ENCODE results near the gene HNRNPH2. TPM values are rescaled to one million over a fixed set of nuclear protein-coding genes. Genes with fewer than 3 reads are reported as not detected.

The HNRNPH2 gene, protein sequence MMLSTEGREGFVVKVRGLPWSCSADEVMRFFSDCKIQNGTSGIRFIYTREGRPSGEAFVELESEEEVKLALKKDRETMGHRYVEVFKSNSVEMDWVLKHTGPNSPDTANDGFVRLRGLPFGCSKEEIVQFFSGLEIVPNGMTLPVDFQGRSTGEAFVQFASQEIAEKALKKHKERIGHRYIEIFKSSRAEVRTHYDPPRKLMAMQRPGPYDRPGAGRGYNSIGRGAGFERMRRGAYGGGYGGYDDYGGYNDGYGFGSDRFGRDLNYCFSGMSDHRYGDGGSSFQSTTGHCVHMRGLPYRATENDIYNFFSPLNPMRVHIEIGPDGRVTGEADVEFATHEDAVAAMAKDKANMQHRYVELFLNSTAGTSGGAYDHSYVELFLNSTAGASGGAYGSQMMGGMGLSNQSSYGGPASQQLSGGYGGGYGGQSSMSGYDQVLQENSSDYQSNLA
- total RNA-seq = 43.3 and 44.4 TPM in 2 replicates

DNA sequence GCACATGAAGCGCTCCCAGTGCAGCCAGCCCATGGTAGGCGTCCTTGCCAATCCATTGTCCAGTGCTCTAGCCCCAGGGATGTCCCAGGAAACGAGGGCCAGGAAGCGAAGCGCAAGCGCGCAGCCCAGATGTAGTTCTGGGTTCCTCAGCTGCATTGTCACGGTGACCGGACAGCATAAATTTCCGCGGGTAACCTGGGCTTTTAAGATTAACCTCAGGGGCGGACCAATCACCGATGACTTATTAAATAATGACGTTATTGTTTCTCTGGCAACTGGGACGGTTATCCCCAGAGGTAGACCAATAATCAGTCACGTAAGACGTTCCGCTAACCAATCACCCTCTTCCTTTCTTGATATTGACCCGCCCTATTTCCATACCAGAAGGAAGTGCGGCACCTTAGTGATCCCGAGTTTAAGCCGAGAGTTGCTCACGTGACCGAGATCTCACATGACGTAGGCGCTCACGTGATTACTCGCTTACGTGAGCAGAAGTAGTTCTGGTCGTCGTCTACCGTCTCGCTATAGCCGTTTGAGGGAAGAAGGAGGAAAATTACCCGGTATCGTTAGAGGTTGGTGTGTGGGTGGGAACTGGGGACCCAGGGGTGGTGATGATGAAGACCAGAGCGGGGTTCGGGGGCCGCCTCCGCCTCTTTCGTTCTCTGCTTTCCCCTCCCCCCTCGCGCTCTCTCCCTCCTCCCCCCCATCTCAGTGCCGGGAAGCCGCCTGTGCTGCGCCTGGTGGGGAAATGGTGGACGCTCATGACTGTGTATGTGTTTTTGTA lies at the start of gene HNRNPH2, which contains the start of gene GLA:
HNRNPH2 (plus strand) TSS at position 475 of the 784 bp plus-strand sequence. CDS start 3,767 bp downstream, outside the sequence.
GLA (minus strand) TSS at position 178 of the 784 bp plus-strand sequence; CDS start at position 156, 22 bp downstream.

DNA sequence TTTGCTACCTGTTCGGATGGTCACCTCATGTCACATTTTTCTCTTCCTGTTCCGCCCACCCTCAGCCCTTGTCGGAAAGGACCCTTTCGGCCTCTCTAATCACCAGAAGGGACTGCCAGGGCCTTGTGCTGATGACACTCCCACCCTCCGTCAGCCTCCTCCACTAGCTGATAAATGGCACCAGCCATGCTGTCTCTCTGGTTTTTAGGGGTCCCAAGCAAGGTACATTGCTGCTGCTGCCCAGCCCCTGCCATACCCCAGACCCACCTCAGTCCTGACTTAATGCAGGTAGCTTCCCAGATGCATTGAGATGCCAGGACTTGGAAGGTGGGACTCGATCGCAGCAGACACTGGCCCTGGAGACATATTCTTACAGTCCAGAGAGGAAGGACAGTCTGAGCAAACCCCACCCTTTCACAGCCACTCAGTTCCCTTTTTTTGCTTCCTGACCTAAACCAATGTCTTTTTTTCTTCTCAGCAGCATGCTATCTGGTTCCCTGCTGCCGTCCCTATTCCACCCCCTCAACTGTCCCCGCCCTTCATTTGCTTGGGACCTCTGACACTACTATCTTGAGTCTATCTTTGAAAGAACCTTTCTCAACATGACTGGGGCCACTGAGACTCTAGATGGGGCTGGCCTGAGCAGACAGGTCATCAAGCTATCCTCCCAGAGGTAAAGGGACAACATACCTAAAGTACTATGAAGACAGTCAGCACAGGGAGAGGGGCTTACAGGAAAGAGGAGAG lies 22.1 kb upstream of the HNRNPH2 start, which contains the start of gene BTK:
BTK (minus strand) TSS at position 397 of the 747 bp plus-strand sequence. CDS start 10,907 bp downstream, outside the sequence.

DNA sequence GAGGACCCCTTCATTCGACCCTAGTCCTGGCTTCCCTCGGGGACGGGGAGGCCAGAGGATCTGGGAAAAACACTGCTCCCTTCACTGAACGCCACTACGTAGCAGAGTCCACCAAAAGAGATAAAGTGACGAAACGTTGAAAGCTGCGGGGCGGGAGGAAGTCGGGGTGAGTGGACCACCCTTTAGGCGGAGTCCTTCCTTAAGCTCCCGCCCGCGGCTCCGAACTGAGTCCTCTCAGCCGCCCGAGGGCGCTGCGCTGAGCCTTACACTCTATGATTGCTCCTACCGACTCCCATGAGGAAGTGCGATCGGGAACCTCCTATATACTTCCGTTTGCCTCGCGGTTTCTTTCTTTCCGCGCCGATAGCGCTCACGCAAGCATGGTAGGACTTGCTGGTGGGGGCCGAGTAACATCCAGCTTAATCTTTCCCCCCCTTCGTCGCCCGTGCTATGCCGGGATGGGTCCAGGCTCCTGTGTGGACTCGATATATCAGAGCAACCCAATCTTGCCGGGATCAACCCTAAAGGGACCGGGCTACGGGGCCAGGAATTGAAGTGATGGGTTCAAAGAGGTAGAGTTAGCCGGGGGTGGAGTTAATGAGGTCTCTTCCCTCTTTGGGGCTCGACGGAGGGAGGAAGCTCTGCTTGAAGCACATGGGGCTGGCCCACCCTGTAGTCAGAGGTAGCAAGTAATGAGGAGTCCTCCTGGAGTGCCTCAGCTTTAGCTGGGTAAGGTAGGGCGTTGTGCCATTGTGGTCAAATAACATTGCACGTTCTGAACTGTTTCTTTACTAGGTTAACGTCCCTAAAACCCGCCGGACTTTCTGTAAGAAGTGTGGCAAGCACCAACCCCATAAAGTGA lies 17.1 kb upstream of the HNRNPH2 start, which contains the start of gene RPL36A:
RPL36A (plus strand) TSS at position 348 of the 862 bp plus-strand sequence; CDS start at position 381, 33 bp downstream.

Other genes with a start within 250 kb of the HNRNPH2 start
- 0.49 and 1.3 TPM in 2 replicates for gene DRP2, start 188.4 kb upstream of the HNRNPH2 start, total RNA-seq
- not detected in 2 replicates for gene TAF7L, start 116.9 kb upstream of the HNRNPH2 start, total RNA-seq
- 2.9 and 5.3 TPM in 2 replicates for gene TIMM8A, start 59.5 kb upstream of the HNRNPH2 start, total RNA-seq
- not detected in 2 replicates for gene BTK, start 22.0 kb upstream of the HNRNPH2 start, total RNA-seq
- gene RPL36A, start 17.2 kb upstream of the HNRNPH2 start, total RNA-seq = 1,468 and 2,014 TPM in 2 replicates
- 17.9 and 33.7 TPM in 2 replicates for gene GLA, start 297 bp upstream of the HNRNPH2 start, total RNA-seq
- 0.90 and 2.1 TPM in 2 replicates for gene ARMCX4, start 77.2 kb downstream of the HNRNPH2 start, total RNA-seq
- 15.9 and 31.8 TPM in 2 replicates for gene ARMCX1, start 142.3 kb downstream of the HNRNPH2 start, total RNA-seq
- 10.8 and 38.4 TPM in 2 replicates for gene ARMCX6, start 209.8 kb downstream of the HNRNPH2 start, total RNA-seq
- 46.5 and 66.8 TPM in 2 replicates for gene ARMCX3, start 214.9 kb downstream of the HNRNPH2 start, total RNA-seq